Ovary (tissue), 9 donors: Measurements from ENCODE around the gene STARD7. TPM values are rescaled to one million over a fixed set of nuclear protein-coding genes. Genes with fewer than 3 reads are reported as not detected.

ENCODE experiments used
- DNase-seq, 5 donors: peaks; one replicate each; pipeline ENCODE4 v3.0.0-alpha.2; 2019 to 2020
- H3K27ac ChIP-seq, 2 donors: fragments of 200-600 bp; one replicate each; pipeline versions ENCODE4 v1.5.1 to v1.8.0; 2019 to 2022
- H3K27me3 ChIP-seq: fragments of 200-600 bp; one replicate; pipeline ENCODE4 v1.8.0; 2022
- H3K36me3 ChIP-seq: fragments of 200-600 bp; sonication (generic); one replicate; pipeline ENCODE4 v1.5.1; 2019
- H3K4me1 ChIP-seq: one replicate; pipeline ENCODE4 v1.8.1; 2013; ENCODE audit warnings: mild to moderate bottlenecking, moderate library complexity; ENCODE audit not compliant: insufficient read depth
- H3K4me3 ChIP-seq: fragments of 200-600 bp; sonication (generic); one replicate; pipeline ENCODE4 v1.5.1; 2017
- H3K9me3 ChIP-seq, 2 donors: fragments of 200-600 bp in 1 of 2; sonication (generic) in 1 of 2; one replicate each; pipeline versions ENCODE4 v1.5.1 to v1.8.1; 2013 to 2019; ENCODE audit warnings: mild to moderate bottlenecking in 1 of 2, moderate library complexity in 1 of 2
- CTCF ChIP-seq, 3 donors: fragments of 450-650 bp in 2 of 3; fragments of 200-600 bp in 1 of 3; IDR thresholded peaks; one replicate each; pipeline versions ENCODE4 v1.5.1 to v1.8.0; 2016 to 2022; ENCODE audit warnings: antibody characterized with exemption in 3 of 3, mild to moderate bottlenecking in 1 of 3
- EP300 ChIP-seq: sonication (generic); formaldehyde crosslinking; IDR thresholded peaks from one replicate; pipeline ENCODE4 v1.6.1; 2017; ENCODE audit warnings: antibody characterized with exemption
- POLR2A ChIP-seq: fragments of 450-650 bp; IDR thresholded peaks from one replicate; pipeline ENCODE4 v1.6.1; 2017; ENCODE audit warnings: antibody characterized with exemption, mild to moderate bottlenecking, moderate library complexity
- WGBS, 3 donors: extraction: QIAGEN DNeasy Blood & Tissue Kit in 1 of 3; methylation state at CpG; one replicate each; pipeline versions ENCODE4 v1.1.5 to v1.1.7; 2013 to 2017; 5-methylcytosine and 5-hydroxymethylcytosine counted together
- intact Hi-C, 4 donors: fragments of 100-400 bp; cut with DNase I; formaldehyde crosslinking; loops; one replicate each; pipeline versions ENCODE4 v1.11.0 to v1.15.1; 2022 to 2023
- polyA plus RNA-seq, 2 donors: library from polyadenylated mRNA; stranded (reverse); fragments of 200-250 nt in 1 of 2; fragments of 350-450 nt in 1 of 2; fragmentation: Illumina TruSeq in 1 of 2; extraction: RNeasy Lipid Tissue Mini Kit (QIAGEN cat#74804) in 1 of 2; gene quantifications; one replicate each; pipeline ENCODE4 v1.2.3, GENCODE V29; 2013 to 2014
- total RNA-seq, 7 donors: library from RNA; depleted of rRNA in 2 of 7; stranded (reverse); fragments of >200 nt in 2 of 7; fragmentation: NEBNext Ultra II Directional in 3 of 7; extraction: Animal tissue kit (Norgen Biotek cat#: 25700) in 3 of 7; gene quantifications; one replicate each; pipeline versions ENCODE4 v1.1.0 to v1.2.4, GENCODE V29; 2016 to 2023
- donor health status: DM: no; HTN: no; CAD: no; lungs with moderate emphysema.
- donor health status: DM: no; HTN: no; CAD: no.
- donor health status: Bipolar disorder and iron deficiency.
- donor health status: DM: yes; HTN: yes; CAD: no.
- donor health status: DM: no; HTN: no; CAD: no.
- donor health status: DM: yes; HTN: yes; CAD: no.

Gene STARD7
- total and polyA plus RNA-seq, 9 donors = 32.7 to 90.9 (median 73.8) TPM

GRCh38 chr2:96205888-96206287 is 2.7 kb downstream of the STARD7 start:
- intact Hi-C loops = loop anchor here in 2 of 4 donors (5.0 kb wide), 2 partner anchors 56 to 61 kb away; partner anchors contain the start of genes CIAO1 (in 1 of the 2) and TMEM127 (in 1 of the 2)
- Histone ChIP-seq H3K27me3 (no peaks in the 10 kb centered on the region), H3K4me3 (no peak overlapping the region), H3K4me1 (peaks cover 22% of the 10 kb centered on the region), H3K27ac (no peak overlapping the region), H3K9me3 (no peaks in the 10 kb centered on the region), H3K36me3 (no peaks in the 10 kb centered on the region)
- DNase-seq = no peak
- TF ChIP-seq EP300 (no peak), POLR2A (no peak), CTCF (IDR thresholded peaks at IDR 0.05) (no peak)

- DNase-seq = no peak
- H3K9me3 ChIP-seq = no peaks in the 10 kb centered on the region
- intact Hi-C loops = loop anchor here in 2 of 4 donors (5.0 kb wide), 2 partner anchors 57 to 62 kb away; partner anchors contain the start of genes CIAO1 (in 1 of the 2) and TMEM127 (in 1 of the 2)
- no peak overlapping the region for H3K27ac ChIP-seq
- 39 to 45% (median 41%) methylated on average over 6 of the region's 6 CpGs for WGBS, 3 donors
- TF ChIP-seq POLR2A (no peak), EP300 (no peak), CTCF (IDR thresholded peaks at IDR 0.05) (no peak)
- peaks cover 24% of the 10 kb centered on the region for H3K4me1 ChIP-seq
- no peaks in the 10 kb centered on the region for H3K27me3 ChIP-seq
- H3K36me3 ChIP-seq = no peaks in the 10 kb centered on the region
- no peak overlapping the region for H3K4me3 ChIP-seq
Measured at GRCh38 chr2:96204836-96205624, 3.6 kb downstream of the STARD7 start.

GRCh38 chr2:96203130-96204028 is 5.2 kb downstream of the STARD7 start:
- no peak overlapping the region for H3K27ac ChIP-seq
- no peaks in the 10 kb centered on the region for H3K27me3 ChIP-seq
- intact Hi-C loops = no loop called here
- peaks cover 21% of the 10 kb centered on the region for H3K4me1 ChIP-seq
- no peaks in the 10 kb centered on the region for H3K36me3 ChIP-seq
- TF ChIP-seq CTCF (IDR thresholded peaks at IDR 0.05) (no peak), POLR2A (no peak), EP300 (no peak)
- H3K9me3 ChIP-seq = no peaks in the 10 kb centered on the region
- DNase-seq = no peak
- H3K4me3 ChIP-seq = no peak overlapping the region
- 68 to 76% (median 72%) methylated on average over 9 of the region's 9 CpGs for WGBS, 3 donors

- intact Hi-C loops = no loop called here
- Histone ChIP-seq H3K4me1 (peaks cover 21% of the 10 kb centered on the region), H3K27me3 (no peaks in the 10 kb centered on the region), H3K27ac (no peak overlapping the region), H3K9me3 (no peaks in the 10 kb centered on the region), H3K36me3 (no peaks in the 10 kb centered on the region), H3K4me3 (no peak overlapping the region)
- WGBS, 3 donors = 75 to 85% (median 79%) methylated on average over 4 of the region's 4 CpGs
- no peak for DNase-seq
- TF ChIP-seq POLR2A (no peak), EP300 (no peak), CTCF (IDR thresholded peaks at IDR 0.05) (no peak)
Measured at GRCh38 chr2:96202152-96202854, 6.3 kb downstream of the STARD7 start.
